GM19468 (cell line): ENCODE measurements around the gene SFMBT2.

Experiments
- ATAC-seq: cut with Tn5 transposase; IDR thresholded peaks from one replicate; pipeline ENCODE4 v1.9.1; 2021; ENCODE audit warnings: mild to moderate bottlenecking, moderate library complexity, moderate number of reproducible peaks; ENCODE audit not compliant: unreplicated experiment; ENCODE audit errors: extremely low read depth

Gene SFMBT2

GRCh38 chr10:7119325-7120015, 291.4 kb downstream of the SFMBT2 start:
- no peak for ATAC-seq

- ATAC-seq: no peak
Measured at GRCh38 chr10:7117806-7118674, 292.8 kb downstream of the SFMBT2 start.

GRCh38 chr10:7117177-7117799, 293.5 kb downstream of the SFMBT2 start:
- no peak for ATAC-seq

GRCh38 chr10:7111561-7111960, 299.3 kb downstream of the SFMBT2 start:
- no peak for ATAC-seq

GRCh38 chr10:7111089-7111488, 299.7 kb downstream of the SFMBT2 start:
- ATAC-seq: no peak
